ENCODE measurements around the gene TWIST1.

GRCh38 chr7:19095353-19095860, 22.0 kb downstream of the TWIST1 start:
- TF ChIP-seq POLR2A (IDR thresholded peaks at IDR 0.05) (no peak), CTCF (IDR thresholded peaks at IDR 0.05) (no peak)

Measured in tibial nerve (tissue), 3 donors.